ENCODE measurements around the gene PTPRK. TPM values are rescaled to one million over a fixed set of nuclear protein-coding genes. Genes with fewer than 3 reads are reported as not detected.

PTPRK gene
- total RNA-seq, 1 donor from 2014 or later, result 72.5 TPM

GRCh38 chr6:128516514-128516898, 3.9 kb downstream of the PTPRK start:
- DNase-seq (ENCODE audit: extremely low read depth, low read depth, low spot score), result no peak

GRCh38 chr6:128515550-128516513, 4.6 kb downstream of the PTPRK start:
- DNase-seq (ENCODE audit: extremely low read depth, low read depth, low spot score), result no peak

DNA sequence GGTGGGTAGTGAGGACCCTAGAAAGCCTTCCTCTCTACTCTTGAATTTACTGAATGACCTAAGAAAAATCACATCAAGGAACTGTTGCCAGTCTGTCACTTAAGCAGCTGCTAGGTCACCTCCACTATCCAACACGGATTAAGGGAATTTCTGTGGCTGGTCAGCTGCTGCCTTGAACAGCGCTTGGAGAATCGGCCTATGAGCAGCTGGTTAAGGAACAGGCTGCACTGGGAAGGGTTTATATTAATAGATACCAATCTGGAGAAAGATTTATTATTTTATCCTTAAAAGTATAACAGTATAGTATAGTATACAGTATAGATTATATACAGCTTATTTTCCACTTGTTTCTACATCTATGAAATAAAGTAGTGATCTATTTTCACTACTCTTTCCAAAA, 6.5 kb downstream of the PTPRK start:
- no peak for DNase-seq (ENCODE audit: extremely low read depth, low read depth, low spot score)

GRCh38 chr6:128512296-128512695, 8.1 kb downstream of the PTPRK start:
- no peak for DNase-seq (ENCODE audit: extremely low read depth, low read depth, low spot score)

- no peak for DNase-seq (ENCODE audit: extremely low read depth, low read depth, low spot score)
These were observed 8.9 kb downstream of the PTPRK start for GRCh38 chr6:128511506-128511905.

DNA sequence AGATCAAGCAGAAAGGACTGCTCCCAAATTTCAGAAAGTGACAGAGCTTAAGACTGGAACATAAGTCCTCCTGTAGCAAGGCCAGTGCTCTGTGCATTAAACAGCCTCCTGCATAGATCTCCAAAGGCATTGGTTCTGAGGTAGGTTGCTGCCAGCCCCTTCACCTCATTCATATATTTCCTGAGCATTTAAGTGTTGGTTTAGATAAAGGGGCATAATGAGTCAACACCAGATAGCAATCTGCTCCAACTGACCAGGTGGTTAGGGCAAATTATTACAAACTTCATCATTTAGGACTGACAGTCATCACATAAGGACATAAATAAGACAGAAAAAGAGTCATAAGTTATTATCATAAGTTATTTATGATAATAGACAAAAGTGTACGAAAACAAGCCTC, 10.7 kb downstream of the PTPRK start:
- no peak for DNase-seq (ENCODE audit: extremely low read depth, low read depth, low spot score)

DNA sequence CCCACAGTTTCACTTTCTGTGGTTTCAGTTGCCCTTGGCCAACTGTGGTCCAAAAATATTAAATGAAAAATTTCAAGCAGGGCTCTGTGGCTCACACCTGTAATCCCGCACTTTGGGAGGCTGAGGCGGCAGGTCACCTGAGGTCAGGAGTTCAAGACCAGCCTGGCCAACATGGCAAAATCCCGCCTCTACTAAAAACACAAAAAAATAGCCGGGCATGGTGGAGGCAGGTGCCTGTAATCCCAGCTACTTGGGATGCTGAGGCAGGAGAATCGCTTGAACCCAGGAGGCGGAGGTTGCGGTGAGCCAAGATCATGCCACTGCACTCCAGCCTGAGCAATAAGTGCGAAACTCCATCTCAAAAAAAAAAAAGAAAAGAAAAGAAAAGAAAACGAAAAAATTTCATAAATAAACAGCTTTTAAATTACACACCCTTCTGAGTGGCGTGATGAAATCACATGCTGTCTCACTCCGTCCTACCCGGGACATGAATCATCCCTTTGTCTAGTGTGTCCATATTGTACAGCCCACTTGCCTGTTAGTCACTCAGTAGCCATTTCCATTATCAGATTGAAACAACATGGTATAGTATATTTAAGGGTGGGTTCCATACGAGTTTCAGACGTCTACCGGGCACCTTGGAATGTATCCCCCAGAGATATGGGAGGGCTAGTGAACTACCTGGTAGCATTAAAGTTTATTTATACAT, 11.7 kb downstream of the PTPRK start:
- no peak for DNase-seq (ENCODE audit: extremely low read depth, low read depth, low spot score)

- no peak for DNase-seq (ENCODE audit: extremely low read depth, low read depth, low spot score)
These were observed 12.8 kb downstream of the PTPRK start for GRCh38 chr6:128507337-128508310.

GRCh38 chr6:128505603-128506002, 14.8 kb downstream of the PTPRK start:
- no peak for DNase-seq (ENCODE audit: extremely low read depth, low read depth, low spot score)

- no peak for DNase-seq (ENCODE audit: extremely low read depth, low read depth, low spot score)
These were observed 16.3 kb downstream of the PTPRK start for GRCh38 chr6:128504003-128504654.

DNA sequence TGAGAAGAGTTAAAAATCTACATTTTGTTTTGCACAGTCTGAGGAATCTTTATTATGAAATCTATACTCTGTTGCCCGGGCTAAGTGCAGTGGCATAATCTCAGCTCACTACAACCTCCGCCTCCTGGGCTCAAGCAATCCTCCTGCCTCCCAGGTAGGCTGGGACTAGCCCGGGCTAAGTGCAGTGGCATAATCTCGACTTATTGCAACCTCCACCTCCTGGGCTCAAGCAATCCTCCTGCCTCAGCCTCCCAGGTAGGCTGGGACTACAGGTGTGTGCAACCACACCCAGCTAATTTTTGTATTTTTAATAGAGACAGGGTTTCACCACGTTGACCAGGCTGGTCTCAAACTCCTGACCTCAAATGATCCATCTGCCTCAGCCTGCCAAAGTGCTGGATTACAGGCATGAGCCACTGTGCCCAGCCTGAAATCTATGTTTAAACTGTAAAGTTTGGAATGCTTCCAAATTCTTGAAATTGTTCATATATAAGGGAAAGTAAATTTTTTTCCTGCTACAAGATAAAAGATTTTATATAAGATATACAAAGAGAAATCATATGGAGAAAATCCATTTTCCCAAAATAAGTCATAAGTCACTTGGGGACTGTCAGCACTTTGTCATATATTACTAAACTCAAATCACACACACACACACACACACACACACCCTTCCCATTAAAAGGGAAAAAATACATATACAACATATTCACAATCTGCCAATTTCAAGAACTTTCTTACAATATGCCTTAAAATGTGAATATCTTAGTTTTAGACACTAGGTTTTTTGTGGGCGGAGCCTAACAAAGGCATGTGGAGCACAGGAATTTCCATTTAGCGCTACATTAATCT, 19.4 kb downstream of the PTPRK start:
- no peak for DNase-seq (ENCODE audit: extremely low read depth, low read depth, low spot score)

- no peak for DNase-seq (ENCODE audit: extremely low read depth, low read depth, low spot score)
These were observed 20.4 kb downstream of the PTPRK start for GRCh38 chr6:128500014-128500413.

DNA sequence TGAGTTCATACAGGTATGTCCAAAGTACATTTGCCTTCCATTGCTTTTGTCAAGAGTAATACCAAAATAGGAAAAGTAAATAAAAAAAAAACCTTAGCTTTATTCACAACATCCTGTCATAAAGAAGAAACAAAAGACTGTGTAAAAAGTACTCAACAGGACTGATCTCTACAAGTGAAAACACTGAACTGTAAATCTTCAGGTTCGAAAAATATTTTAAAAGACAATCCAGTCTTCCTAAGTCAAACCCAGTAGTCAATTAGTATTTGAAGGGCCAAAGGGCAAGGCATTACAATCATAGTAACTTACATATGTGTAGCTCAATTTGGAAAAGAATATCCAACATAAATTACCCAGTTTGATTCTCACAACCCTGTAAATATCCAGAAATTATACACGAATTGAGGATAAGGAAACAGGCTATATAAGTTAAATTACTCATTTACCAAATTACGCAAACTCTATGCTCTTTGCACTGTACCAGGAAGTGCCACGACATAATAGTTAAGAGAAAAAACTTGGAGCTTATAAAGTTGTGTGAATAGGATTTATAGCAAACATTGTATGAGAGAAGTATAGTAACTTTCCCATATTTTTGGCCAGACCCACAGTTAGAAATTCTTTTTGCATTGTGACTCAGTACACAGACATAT, 21.2 kb downstream of the PTPRK start:
- no peak for DNase-seq (ENCODE audit: extremely low read depth, low read depth, low spot score)

GRCh38 chr6:128498234-128498633, 22.2 kb downstream of the PTPRK start:
- DNase-seq (ENCODE audit: extremely low read depth, low read depth, low spot score), result no peak

DNA sequence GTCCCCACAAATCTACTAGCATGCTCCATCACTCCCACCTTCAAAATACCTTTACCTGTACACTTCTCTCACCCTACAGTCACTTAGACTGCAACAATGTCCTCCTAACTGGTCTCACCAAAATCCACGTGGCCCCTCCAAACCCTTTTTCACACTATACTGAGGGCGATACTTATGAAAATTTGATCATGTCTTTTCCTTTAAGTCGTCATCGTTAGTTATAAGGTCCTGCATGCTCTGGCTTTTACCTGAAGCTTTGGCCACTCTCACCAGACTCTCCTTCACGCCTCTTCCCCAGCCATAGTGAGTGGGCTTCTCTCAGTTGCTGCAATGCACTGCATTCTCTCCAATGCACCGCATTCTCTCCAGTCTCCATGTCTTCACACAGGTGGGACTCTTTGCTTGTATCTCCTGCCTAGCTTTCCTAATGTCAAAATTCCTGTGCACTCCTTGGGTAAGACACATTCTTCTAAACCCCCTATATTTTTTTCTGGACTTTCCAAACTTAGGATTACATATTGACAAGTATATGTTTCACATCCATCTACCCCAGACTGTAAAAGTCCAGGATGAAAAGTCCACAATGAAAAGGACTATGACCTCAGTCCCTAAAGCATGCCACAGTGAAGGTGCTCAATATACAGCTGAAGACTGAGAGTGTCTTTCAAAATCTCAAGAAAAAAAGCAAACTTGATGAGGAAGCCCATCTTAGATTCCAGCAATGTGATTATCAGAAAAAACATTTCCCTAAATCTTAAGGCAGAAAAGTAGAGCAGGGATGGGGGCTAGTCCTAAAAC, 24.7 kb downstream of the PTPRK start:
- DNase-seq (ENCODE audit: extremely low read depth, low read depth, low spot score), result no peak

DNA sequence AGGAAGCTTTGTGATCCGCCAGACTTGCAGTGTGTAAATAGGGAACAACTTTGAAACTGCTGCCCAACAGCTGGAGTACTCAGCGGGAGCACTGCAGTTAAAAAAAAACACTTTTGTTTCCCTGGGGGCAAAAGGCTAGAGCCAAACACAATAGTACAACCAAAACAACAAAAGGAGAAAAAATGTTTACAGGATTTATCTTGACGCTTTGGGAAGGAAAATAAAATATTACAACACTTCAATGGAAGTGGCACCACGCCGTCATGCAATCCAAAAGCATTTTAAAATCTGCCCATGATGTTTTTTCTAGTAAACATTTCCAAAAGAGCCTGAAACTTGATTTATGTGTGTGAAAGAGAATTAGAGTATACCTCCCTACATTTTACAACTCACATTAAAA, 26.0 kb downstream of the PTPRK start:
- DNase-seq (ENCODE audit: extremely low read depth, low read depth, low spot score), result no peak

DNA sequence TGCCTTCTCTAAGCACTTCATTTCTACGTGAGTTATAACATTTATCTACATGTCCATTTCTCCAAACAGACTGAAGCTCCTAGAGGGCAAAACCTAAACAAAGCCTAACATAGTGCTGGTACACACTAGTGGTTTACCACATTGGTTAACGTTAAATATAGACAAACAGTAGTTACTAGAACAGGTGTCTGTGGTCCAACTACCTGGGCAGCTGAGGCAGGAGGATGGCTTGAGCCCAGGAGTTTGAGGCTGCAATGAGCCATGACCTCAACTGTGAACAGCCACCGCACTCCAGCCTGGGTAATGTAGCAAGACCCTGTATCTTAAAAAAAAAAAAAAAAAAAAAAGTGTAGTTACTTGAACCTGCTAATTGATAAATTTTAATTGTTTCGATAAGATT, 26.5 kb downstream of the PTPRK start:
- DNase-seq (ENCODE audit: extremely low read depth, low read depth, low spot score), result no peak

GRCh38 chr6:128492386-128492785, 28.0 kb downstream of the PTPRK start:
- no peak for DNase-seq (ENCODE audit: extremely low read depth, low read depth, low spot score)

Data from glomerular endothelial cell (primary cell).